Measurements from ENCODE around the gene ZNF837. TPM values are rescaled to one million over a fixed set of nuclear protein-coding genes. Genes with fewer than 3 reads are reported as not detected.
"Not testable (repeated sequence)": the region's sequence is repeated elsewhere in the genome, so short reads cannot be mapped to it uniquely, and the experiment has no call there.

ZNF837 gene
- total RNA-seq, 1 donor from 2014 or later = 2.7 TPM

GRCh38 chr19:58350001-58350861, 30.6 kb downstream of the ZNF837 start:
- ATAC-seq = no peak

- ATAC-seq = no peak
These were observed 31.2 kb downstream of the ZNF837 start for GRCh38 chr19:58349590-58349989.

DNA sequence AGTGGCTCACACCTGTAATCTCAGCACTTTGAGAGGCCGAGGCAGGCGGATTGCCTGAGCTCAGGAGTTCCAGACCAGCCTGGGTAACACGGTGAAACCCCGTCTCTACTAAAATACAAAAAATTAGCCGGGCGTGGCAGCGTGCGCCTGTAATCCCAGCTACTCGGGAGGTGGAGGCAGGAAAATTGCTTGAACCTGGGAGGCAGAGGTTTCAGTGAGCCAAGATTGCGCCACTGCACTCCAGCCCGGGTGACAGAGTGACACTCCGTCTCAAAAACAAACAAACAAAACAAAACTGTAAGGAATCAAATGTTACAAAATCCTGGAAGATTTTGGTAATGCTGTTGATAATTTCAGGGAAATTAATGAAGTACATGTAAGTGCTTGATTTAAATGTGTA, 32.8 kb downstream of the ZNF837 start:
- not testable (repeated sequence) for ATAC-seq

GRCh38 chr19:58346961-58347929, 33.6 kb downstream of the ZNF837 start:
- peak; percentile 81 for ATAC-seq

- no peak for ATAC-seq
These were observed 35.3 kb downstream of the ZNF837 start for GRCh38 chr19:58345558-58345957.

GRCh38 chr19:58338825-58339558, 41.8 kb downstream of the ZNF837 start:
- ATAC-seq = peak; percentile 7

- ATAC-seq = no peak
These were observed 42.5 kb downstream of the ZNF837 start for GRCh38 chr19:58338336-58338735.

- no peak for ATAC-seq
These were observed 44.0 kb downstream of the ZNF837 start for GRCh38 chr19:58336820-58337219.

DNA sequence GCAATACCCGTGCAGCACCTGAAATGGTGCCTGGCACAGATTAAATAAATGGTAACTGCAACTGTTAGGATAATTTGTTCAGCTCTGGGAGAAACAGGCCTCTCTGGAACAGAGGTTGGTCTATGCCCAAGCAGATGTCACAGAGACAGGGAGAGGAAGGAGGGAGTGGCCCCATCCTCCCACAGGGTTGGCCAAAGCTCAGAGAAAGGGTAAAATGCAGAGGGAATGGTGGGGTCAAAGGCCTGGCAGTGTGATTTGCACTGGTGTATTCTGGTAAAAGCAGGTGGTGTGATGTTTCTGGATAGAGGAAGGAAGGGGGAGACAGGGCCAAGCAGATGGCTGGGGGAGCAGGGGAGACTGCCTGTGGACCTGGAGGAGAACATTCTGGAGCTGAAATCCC, 44.6 kb downstream of the ZNF837 start:
- ATAC-seq = no peak

GRCh38 chr19:58335630-58336029, 45.2 kb downstream of the ZNF837 start:
- no peak for ATAC-seq

- no peak for ATAC-seq
These were observed 46.1 kb downstream of the ZNF837 start for GRCh38 chr19:58334691-58335249.

GRCh38 chr19:58332697-58333096, 48.1 kb downstream of the ZNF837 start:
- ATAC-seq = no peak

- no peak for ATAC-seq
These were observed 50.4 kb downstream of the ZNF837 start for GRCh38 chr19:58330458-58330857.

- ATAC-seq = no peak
These were observed 51.8 kb downstream of the ZNF837 start for GRCh38 chr19:58328999-58329398.

GRCh38 chr19:58326914-58327726, 53.7 kb downstream of the ZNF837 start, which contains the start of gene ZSCAN22:
Gene ZSCAN22, plus strand, starts transcription at chr19:58326994. Its CDS starts 7,809 bp downstream, at chr19:58334803.
- ATAC-seq = peak; percentile 95

DNA sequence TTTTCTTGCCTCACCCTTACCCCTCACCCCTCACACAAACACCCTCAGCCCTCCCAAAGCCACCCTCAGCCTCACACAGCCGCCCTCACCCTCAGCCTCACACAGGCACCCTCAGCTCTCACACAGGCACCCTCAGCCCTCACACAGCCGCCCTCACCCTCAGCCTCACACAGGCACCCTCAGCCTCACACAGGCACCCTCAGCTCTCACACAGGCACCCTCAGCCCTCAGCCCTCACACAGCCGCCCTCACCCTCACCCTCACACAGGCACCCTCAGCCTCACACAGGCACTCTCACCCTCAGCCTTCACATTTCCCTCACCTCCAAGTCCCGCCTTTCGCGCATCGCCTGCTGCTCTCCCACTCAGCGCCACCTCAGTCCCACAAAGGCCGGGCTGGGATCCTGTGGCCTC, 54.3 kb downstream of the ZNF837 start:
- ATAC-seq = no peak

DNA sequence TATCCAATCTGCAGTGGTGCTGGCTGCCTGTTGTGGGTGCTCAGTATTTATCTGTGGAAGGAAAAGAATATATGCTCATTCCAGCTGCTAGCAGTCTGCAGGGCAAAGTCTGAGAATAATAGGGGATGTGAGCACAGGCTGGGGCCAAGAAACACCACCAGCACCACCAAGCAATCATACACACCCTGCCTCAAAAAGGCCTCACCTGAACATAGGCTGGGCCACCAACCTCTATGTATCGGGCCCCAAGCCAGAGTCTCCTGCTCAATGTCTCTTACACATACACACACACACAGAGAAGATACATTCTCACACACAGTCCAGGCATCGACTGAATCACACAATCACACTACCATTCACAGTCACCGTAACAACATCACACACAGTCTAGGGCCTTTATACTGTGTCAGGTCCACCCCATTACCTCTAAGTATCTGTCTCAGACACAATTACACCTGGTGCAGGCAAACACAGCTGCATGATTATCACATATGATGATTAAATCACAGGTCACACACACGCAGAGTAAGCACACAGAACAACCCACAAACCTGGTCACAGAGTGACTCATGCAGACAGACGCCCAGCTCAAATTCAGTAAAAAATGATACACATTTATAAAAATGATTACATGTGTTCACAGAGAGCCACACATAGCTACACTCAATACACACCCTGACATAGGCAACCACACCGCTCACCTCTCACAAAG, 55.4 kb downstream of the ZNF837 start:
- peak; percentile 34 for ATAC-seq

GRCh38 chr19:58319241-58319640, 61.6 kb downstream of the ZNF837 start:
- peak; percentile 90 for ATAC-seq

DNA sequence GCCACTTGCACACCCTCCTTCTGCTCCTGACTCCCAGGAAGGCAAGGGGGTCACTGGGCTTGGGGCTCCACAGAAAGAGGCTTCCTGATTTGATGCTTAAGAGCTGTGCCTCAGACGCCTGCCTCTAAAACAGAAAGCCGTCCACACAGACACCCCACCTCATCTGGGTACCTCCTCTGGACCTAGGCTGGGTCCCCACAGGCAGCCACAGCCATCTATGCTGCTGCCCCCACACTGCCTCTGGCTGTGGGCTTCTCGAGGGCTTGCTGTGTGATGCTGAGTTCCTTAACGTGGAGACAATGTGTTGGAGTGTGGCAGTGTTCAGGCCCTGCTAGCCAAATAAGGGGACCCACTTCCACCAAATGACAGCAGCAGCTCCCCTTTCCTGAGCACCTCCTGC, 62.5 kb downstream of the ZNF837 start:
- ATAC-seq = no peak

Data from esophagus mucosa (tissue), 1 donor.